Left ventricle myocardium inferior (tissue), 1 donor: ENCODE measurements around the gene TRIM14. TPM values are rescaled to one million over a fixed set of nuclear protein-coding genes. Genes with fewer than 3 reads are reported as not detected.

Experiments used
- DNase-seq: peaks from one replicate; pipeline ENCODE4 v3.0.0-alpha.2; 2020
- H3K27ac ChIP-seq: fragments of 200-600 bp; replicated peaks from 2 replicates; pipeline ENCODE4 v1.8.0; 2021
- H3K27me3 ChIP-seq: fragments of 200-600 bp; 2 replicates; pipeline ENCODE4 v1.8.0; 2021; ENCODE audit warnings: low read depth
- H3K36me3 ChIP-seq: fragments of 200-600 bp; 2 replicates; pipeline ENCODE4 v1.8.0; 2021
- H3K4me1 ChIP-seq: fragments of 200-600 bp; 2 replicates; pipeline ENCODE4 v1.8.0; 2021
- H3K4me3 ChIP-seq: fragments of 200-600 bp; 2 replicates; pipeline ENCODE4 v1.8.0; 2021; ENCODE audit warnings: mild to moderate bottlenecking, moderate library complexity
- H3K9me3 ChIP-seq: fragments of 200-600 bp; replicated peaks from 2 replicates; pipeline ENCODE4 v1.8.0; 2021
- CTCF ChIP-seq: fragments of 200-600 bp; IDR thresholded peaks from 2 replicates; pipeline ENCODE4 v1.8.0; 2021; ENCODE audit warnings: antibody characterized with exemption, mild to moderate bottlenecking, borderline replicate concordance
- intact Hi-C: fragments of 100-400 bp; cut with micrococcal nuclease; formaldehyde crosslinking; loops from one replicate; pipeline ENCODE4 v1.11.0; 2022
- long read RNA-seq: library from polyadenylated mRNA; unstranded; transcript quantifications from one replicate; pipeline ENCODE4 v2.0.0, GENCODE V29; 2021
- total RNA-seq: library from RNA; stranded (reverse); fragmentation: NEBNext Ultra II Directional; extraction: Animal tissue kit (Norgen Biotek cat#: 25700); gene quantifications from one replicate; pipeline ENCODE4 v1.2.1, GENCODE V29; 2021
- donor health status: DM: no; HTN: yes; CAD: no; lungs with severe emphysema.

The TRIM14 gene
- 4.1 TPM for total RNA-seq
- long read RNA-seq, partial matches to known transcripts, result 0 of 1 reads
- long read RNA-seq, other reads (novel, unspliced or antisense), result 1 of 1 reads

DNA sequence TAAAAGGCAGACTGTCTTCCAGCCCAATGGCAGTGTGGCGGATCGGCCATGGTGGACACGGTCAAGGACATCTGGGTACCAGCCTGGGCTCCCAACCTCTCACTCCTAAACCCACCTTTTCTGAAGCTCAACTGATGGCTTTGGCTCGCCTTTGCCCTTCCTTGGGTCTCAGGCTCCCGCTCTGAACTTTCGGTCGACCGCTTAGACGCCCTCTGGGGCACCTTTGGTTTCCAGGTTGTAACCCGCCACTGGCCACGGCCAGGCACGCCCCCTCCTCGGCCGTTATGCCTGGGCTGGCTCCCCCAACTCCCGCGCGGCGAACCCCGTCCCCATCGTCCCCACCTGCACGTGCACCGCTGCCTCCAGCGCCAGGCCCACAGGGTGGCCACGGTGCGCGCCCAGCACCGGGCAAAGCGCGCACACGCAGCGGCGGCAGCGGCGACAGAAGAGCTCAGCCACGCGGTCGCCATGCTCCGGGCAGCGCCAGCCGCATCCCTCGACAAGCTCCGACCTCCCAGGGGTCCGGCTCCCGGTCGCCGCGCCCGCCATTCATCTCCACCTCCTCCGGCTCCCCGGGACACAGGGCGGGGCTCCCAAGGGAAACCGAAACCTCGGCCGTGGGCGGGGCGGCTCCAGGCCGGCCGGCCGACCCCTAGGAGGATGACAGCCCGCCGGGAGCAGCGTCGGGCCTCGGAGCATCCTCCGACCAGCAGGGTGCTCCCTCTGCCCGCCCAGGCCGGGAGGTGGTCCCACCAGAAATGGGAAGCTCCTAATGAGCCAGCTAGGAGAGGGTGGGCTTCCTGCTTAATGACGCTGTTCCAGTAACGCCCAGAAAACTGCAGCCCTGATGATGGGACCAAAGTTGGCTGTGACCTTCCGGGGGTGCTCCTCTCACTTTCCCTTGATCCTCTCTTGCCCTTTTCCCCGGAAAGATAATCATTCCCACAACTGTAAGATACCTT lies at the start of gene TRIM14:
TRIM14 (minus strand) TSS at position 583 of the 962 bp plus-strand sequence; CDS start at position 549, 34 bp downstream.
- no peaks in the 10 kb centered on the region for H3K36me3 ChIP-seq
- H3K4me1 ChIP-seq, result peaks cover 25% of the 10 kb centered on the region
- no peaks in the 10 kb centered on the region for H3K9me3 ChIP-seq
- TF ChIP-seq CTCF, result peak; percentile 23
- peak within 1 kb of the TSS; percentile 39 for H3K27ac ChIP-seq
- peak within 1 kb of the TSS; percentile 80 for H3K4me3 ChIP-seq
- DNase-seq, result peak; percentile 54
- intact Hi-C loops, result no loop called here
- peaks cover 12% of the 10 kb centered on the region for H3K27me3 ChIP-seq

DNA sequence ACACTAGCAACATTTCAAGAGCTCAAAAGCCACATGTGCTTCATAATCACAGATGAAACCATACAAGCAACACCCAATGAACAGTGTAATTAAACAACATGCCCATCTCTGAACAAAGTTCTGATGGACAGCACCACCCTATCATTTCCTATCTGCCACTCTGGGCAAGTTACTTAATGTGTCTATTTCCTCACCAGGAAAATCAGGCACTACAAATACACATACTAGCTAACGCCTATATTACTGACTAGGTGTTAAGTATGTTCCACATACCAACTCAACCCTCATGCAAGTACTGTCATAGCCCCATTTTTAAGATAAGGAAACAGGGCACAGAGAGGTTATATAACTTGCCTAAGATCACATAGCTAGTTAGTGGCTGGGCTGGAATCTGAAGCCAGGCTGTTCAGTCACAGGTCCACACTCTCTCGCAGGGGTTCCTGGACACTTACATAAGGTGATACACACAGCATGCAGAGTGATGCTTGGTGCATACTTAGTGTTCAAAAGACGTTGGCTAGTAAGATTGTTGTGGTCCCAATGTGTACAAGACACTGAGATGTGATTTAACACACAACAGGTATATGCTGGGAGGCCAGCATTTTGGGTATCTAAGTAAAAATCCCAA lies 49.2 kb upstream of the TRIM14 start:
- intact Hi-C loops, result no loop called here
- TF ChIP-seq CTCF, result no peak
- Histone ChIP-seq H3K27me3 (peaks cover 13% of the 10 kb centered on the region), H3K4me3 (no peak overlapping the region), H3K4me1 (no peaks in the 10 kb centered on the region), H3K36me3 (no peaks in the 10 kb centered on the region), H3K9me3 (no peaks in the 10 kb centered on the region), H3K27ac (no peak overlapping the region)
- DNase-seq, result no peak

DNA sequence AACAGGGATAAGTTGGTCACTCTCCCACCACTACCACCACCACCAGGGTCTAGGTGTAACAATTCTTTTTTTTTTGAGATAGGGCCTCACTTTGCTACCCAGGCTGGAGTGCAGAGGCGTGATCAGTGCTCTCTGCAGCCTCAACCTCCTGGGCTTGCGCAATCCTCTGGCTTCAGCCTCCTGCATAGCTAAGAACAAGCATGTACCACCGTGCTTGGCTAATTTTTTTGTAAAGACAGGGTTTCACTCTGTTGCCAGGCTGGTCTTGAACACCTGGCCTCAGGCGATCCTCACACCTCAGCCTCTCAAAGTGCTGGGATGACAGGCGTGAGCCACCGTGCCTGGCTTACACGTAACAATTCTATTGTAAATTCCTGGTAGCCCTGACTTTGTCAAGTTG lies 45.9 kb upstream of the TRIM14 start:
- H3K9me3 ChIP-seq, result no peaks in the 10 kb centered on the region

DNA sequence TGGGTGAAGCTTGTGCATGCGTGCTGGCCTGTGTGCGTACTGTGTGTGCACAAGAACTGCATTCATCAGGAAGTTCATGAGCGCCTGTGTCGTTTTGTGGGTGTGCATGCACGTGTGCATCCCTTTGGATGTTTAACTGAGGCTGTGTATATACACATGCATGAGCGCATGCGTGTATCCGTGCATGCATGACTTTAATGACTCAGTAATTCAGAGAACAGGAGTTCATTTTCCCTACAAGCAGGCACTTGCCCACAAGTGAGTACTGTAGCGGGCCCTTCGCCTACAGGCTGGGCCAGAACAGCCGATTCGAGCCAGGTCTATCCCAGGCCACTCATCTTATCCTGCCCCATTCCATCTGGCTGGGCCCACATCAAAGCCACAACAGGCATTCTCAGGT lies 43.6 kb upstream of the TRIM14 start:
- Histone ChIP-seq H3K27ac (no peak overlapping the region), H3K4me3 (no peak overlapping the region), H3K4me1 (no peaks in the 10 kb centered on the region), H3K9me3 (no peaks in the 10 kb centered on the region), H3K27me3 (peaks cover 8% of the 10 kb centered on the region), H3K36me3 (no peaks in the 10 kb centered on the region)
- no peak for TF ChIP-seq CTCF
- no peak for DNase-seq
- intact Hi-C loops, result no loop called here

More for the DNA sequence above, 45.9 kb upstream of the TRIM14 start:
- intact Hi-C loops, result no loop called here
- no peaks in the 10 kb centered on the region for H3K36me3 ChIP-seq
- H3K4me1 ChIP-seq, result no peaks in the 10 kb centered on the region
- peaks cover 7% of the 10 kb centered on the region for H3K27me3 ChIP-seq
- no peak overlapping the region for H3K27ac ChIP-seq
- no peak overlapping the region for H3K4me3 ChIP-seq
- TF ChIP-seq CTCF, result no peak
- no peak for DNase-seq

DNA sequence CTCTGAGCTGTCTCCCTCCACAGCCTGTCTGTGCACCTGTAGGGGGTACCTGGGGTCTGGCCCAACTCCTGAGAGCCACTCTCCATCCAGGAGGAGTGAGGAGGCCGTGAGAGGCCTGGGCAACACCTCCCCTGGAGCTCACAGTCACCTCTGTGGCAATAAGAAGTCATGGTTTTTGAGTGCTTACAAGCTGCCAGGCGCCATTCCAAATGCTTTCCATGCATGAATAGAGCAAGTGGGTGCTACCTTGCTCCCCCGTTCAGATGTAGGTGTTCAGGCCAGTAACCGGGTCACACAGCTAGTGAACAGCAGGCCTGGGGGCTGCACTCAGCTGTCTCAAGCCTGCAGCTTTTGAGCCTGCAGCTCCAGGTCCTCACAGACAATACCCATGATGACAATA lies 42.8 kb upstream of the TRIM14 start:
- intact Hi-C loops, result no loop called here
- H3K4me3 ChIP-seq, result no peak overlapping the region
- no peaks in the 10 kb centered on the region for H3K9me3 ChIP-seq
- no peaks in the 10 kb centered on the region for H3K36me3 ChIP-seq
- TF ChIP-seq CTCF, result no peak
- no peaks in the 10 kb centered on the region for H3K4me1 ChIP-seq
- peaks cover 8% of the 10 kb centered on the region for H3K27me3 ChIP-seq
- H3K27ac ChIP-seq, result no peak overlapping the region
- DNase-seq, result no peak
